GM12878 (cell line): ENCODE measurements around the gene PYGB.

ENCODE experiments used
- GABPA ChIP-seq: IDR thresholded peaks from 2 replicates; pipeline ENCODE4 v1.6.1; 2014; ENCODE audit warnings: antibody characterized with exemption, low read depth, mild to moderate bottlenecking, inconsistent platforms
- KDM1A ChIP-seq: fragments of 200-600 bp; sonication (generic); IDR thresholded peaks from 2 replicates; pipeline ENCODE4 v1.6.1; 2016; ENCODE audit warnings: borderline replicate concordance
- POLR2A ChIP-seq: IDR thresholded peaks from 2 replicates; pipeline ENCODE4 v1.6.1; 2011; ENCODE audit warnings: low read depth, mild to moderate bottlenecking, low read length
- SMAD1 ChIP-seq: fragments of 450-650 bp; IDR thresholded peaks from 2 replicates; pipeline ENCODE4 v1.6.1; 2018; ENCODE audit warnings: mild to moderate bottlenecking, low read depth; ENCODE audit not compliant: partially characterized antibody
- ZNF274 ChIP-seq: IDR thresholded peaks from one replicate; pipeline ENCODE4 v1.8.0; 2011; ENCODE audit not compliant: insufficient read length, insufficient read depth

GRCh38 chr20:25292176-25292891 is 44.4 kb downstream of the PYGB start:
- TF ChIP-seq ZNF274: no peak
- no peak for TF ChIP-seq GABPA
- no peak for TF ChIP-seq SMAD1
- no peak for TF ChIP-seq KDM1A
- peak; percentile 25; the same call in 1 of the 2 replicates for TF ChIP-seq POLR2A
